B cell (primary cell): ENCODE results near the gene ZNF524.

Source experiments
- EZH2 ChIP-seq: IDR thresholded peaks from 2 replicates; pipeline ENCODE4 v1.6.1; 2012; ENCODE audit warnings: borderline replicate concordance, low read depth, mild to moderate bottlenecking, moderate library complexity, low read length; ENCODE audit not compliant: insufficient read depth, poor library complexity, severe bottlenecking
- TF ChIP-seq, protein P1 (sequence below): fragments of 200-600 bp; IDR thresholded peaks from one replicate; pipeline ENCODE4 v1.8.0; 2022; ENCODE audit warnings: antibody characterized with exemption, mild to moderate bottlenecking

DNA sequence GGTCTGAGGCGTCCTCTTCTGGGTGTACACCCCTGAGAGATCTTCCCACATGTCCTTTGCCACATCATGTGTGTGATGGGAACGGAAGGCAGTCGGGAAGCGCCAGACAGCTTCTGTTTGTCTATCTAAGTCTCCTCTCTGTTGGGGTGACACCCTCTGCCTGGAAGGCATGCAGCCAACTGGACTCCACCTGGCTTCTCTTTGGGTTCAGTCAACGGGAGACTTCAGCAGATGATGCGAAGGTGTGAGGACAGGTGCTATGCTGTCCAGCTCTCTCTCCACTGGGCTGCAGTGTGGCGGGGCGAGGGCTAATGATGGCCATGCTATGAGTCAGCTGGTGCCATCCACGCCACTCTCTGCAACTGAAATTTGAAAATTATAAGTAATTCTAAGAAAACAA, 40.4 kb upstream of the ZNF524 start:
- TF ChIP-seq, protein P1, sequence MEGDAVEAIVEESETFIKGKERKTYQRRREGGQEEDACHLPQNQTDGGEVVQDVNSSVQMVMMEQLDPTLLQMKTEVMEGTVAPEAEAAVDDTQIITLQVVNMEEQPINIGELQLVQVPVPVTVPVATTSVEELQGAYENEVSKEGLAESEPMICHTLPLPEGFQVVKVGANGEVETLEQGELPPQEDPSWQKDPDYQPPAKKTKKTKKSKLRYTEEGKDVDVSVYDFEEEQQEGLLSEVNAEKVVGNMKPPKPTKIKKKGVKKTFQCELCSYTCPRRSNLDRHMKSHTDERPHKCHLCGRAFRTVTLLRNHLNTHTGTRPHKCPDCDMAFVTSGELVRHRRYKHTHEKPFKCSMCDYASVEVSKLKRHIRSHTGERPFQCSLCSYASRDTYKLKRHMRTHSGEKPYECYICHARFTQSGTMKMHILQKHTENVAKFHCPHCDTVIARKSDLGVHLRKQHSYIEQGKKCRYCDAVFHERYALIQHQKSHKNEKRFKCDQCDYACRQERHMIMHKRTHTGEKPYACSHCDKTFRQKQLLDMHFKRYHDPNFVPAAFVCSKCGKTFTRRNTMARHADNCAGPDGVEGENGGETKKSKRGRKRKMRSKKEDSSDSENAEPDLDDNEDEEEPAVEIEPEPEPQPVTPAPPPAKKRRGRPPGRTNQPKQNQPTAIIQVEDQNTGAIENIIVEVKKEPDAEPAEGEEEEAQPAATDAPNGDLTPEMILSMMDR, result no peak
- TF ChIP-seq EZH2, result no peak
